BLaER1 (cell line): Measurements from ENCODE around the gene YJEFN3.

Experiments
- H3K27ac ChIP-seq: shearing (Covaris generic); formaldehyde crosslinking; 2 replicates; pipeline ENCODE4 v1.8.1; 2022
- H3K27me3 ChIP-seq: shearing (Covaris generic); formaldehyde crosslinking; 2 replicates; pipeline ENCODE4 v1.8.1; 2022
- H3K36me3 ChIP-seq: shearing (Covaris generic); formaldehyde crosslinking; 2 replicates; pipeline ENCODE4 v1.8.1; 2022
- H3K4me1 ChIP-seq: shearing (Covaris generic); formaldehyde crosslinking; 2 replicates; pipeline ENCODE4 v1.8.1; 2022
- H3K4me2 ChIP-seq: shearing (Covaris generic); formaldehyde crosslinking; 2 replicates; pipeline ENCODE4 v1.8.1; 2022
- H3K4me3 ChIP-seq: shearing (Covaris generic); formaldehyde crosslinking; 2 replicates; pipeline ENCODE4 v1.8.1; 2022
- H3K9ac ChIP-seq: shearing (Covaris generic); formaldehyde crosslinking; 2 replicates; pipeline ENCODE4 v1.8.1; 2022
- H3K9me3 ChIP-seq: shearing (Covaris generic); formaldehyde crosslinking; 2 replicates; pipeline ENCODE4 v1.8.1; 2022
- H4K20me1 ChIP-seq: shearing (Covaris generic); formaldehyde crosslinking; 2 replicates; pipeline ENCODE4 v1.8.1; 2022
- Cebpa-rat ChIP-seq: shearing (Covaris generic); IDR thresholded peaks from 2 replicates; pipeline ENCODE4 v1.8.1; 2022

The YJEFN3 gene

GRCh38 chr19:19538061-19538784 lies 9.5 kb downstream of the YJEFN3 start, which contains the start of gene CILP2:
TSS of gene CILP2 (plus strand) at chr19:19538265. CDS start at chr19:19538350, 85 bp downstream.
- peaks cover 32% of the 10 kb centered on the region for H3K4me1 ChIP-seq
- H4K20me1 ChIP-seq, result no peaks in the 10 kb centered on the region
- H3K9me3 ChIP-seq, result no peaks in the 10 kb centered on the region
- peak within 1 kb of the TSS; percentile 56 for H3K4me3 ChIP-seq
- peaks cover 14% of the 10 kb centered on the region; the same call in 1 of the 2 replicates for H3K36me3 ChIP-seq
- peaks cover 35% of the 10 kb centered on the region for H3K27me3 ChIP-seq
- no peak within 1 kb of the TSS for H3K27ac ChIP-seq
- no peak for TF ChIP-seq Cebpa-rat
- peak within 1 kb of the TSS; percentile 54 for H3K4me2 ChIP-seq
- H3K9ac ChIP-seq, result no peak within 1 kb of the TSS

GRCh38 chr19:19538785-19539166 lies 10.1 kb downstream of the YJEFN3 start:
- Histone ChIP-seq H3K4me2 (peak overlapping the region; percentile 54), H3K9ac (no peak overlapping the region)

GRCh38 chr19:19539698-19540063 lies 11.0 kb downstream of the YJEFN3 start:
- Histone ChIP-seq H3K4me2 (no peak overlapping the region), H3K9ac (no peak overlapping the region), H3K36me3 (peaks cover 14% of the 10 kb centered on the region; the same call in 1 of the 2 replicates), H3K27ac (no peak overlapping the region), H3K4me1 (peaks cover 21% of the 10 kb centered on the region), H3K9me3 (no peaks in the 10 kb centered on the region), H3K27me3 (peaks cover 35% of the 10 kb centered on the region), H3K4me3 (no peak overlapping the region), H4K20me1 (no peaks in the 10 kb centered on the region)
- TF ChIP-seq Cebpa-rat, result no peak

More at GRCh38 chr19:19538785-19539166, 10.1 kb downstream of the YJEFN3 start:
- Histone ChIP-seq H4K20me1 (no peaks in the 10 kb centered on the region), H3K36me3 (peaks cover 14% of the 10 kb centered on the region; the same call in 1 of the 2 replicates), H3K4me3 (no peak overlapping the region), H3K4me1 (peaks cover 26% of the 10 kb centered on the region), H3K9me3 (no peaks in the 10 kb centered on the region), H3K27ac (no peak overlapping the region), H3K27me3 (peaks cover 35% of the 10 kb centered on the region)
- TF ChIP-seq Cebpa-rat, result no peak

- H3K27me3 ChIP-seq, result peaks cover 35% of the 10 kb centered on the region
- no peak overlapping the region for H3K4me3 ChIP-seq
These were observed 11.5 kb downstream of the YJEFN3 start for GRCh38 chr19:19540064-19540714.

GRCh38 chr19:19540715-19541515 lies 12.2 kb downstream of the YJEFN3 start:
- TF ChIP-seq Cebpa-rat, result no peak
- H4K20me1 ChIP-seq, result no peaks in the 10 kb centered on the region
- H3K36me3 ChIP-seq, result peaks cover 3% of the 10 kb centered on the region; the same call in 1 of the 2 replicates
- peaks cover 21% of the 10 kb centered on the region for H3K4me1 ChIP-seq
- H3K27me3 ChIP-seq, result peaks cover 35% of the 10 kb centered on the region
- no peak overlapping the region for H3K4me3 ChIP-seq
- no peak overlapping the region for H3K4me2 ChIP-seq
- no peak overlapping the region for H3K27ac ChIP-seq
- no peaks in the 10 kb centered on the region for H3K9me3 ChIP-seq
- H3K9ac ChIP-seq, result no peak overlapping the region

More at GRCh38 chr19:19540064-19540714, 11.5 kb downstream of the YJEFN3 start:
- no peaks in the 10 kb centered on the region for H3K9me3 ChIP-seq
- no peak overlapping the region for H3K9ac ChIP-seq
- H3K4me2 ChIP-seq, result no peak overlapping the region
- peaks cover 21% of the 10 kb centered on the region for H3K4me1 ChIP-seq
- H3K36me3 ChIP-seq, result peaks cover 10% of the 10 kb centered on the region; the same call in 1 of the 2 replicates
- H4K20me1 ChIP-seq, result no peaks in the 10 kb centered on the region
- no peak overlapping the region for H3K27ac ChIP-seq
- TF ChIP-seq Cebpa-rat, result no peak

GRCh38 chr19:19541616-19542015 lies 12.9 kb downstream of the YJEFN3 start:
- TF ChIP-seq Cebpa-rat, result no peak
- Histone ChIP-seq H3K4me3 (no peak overlapping the region), H3K4me2 (no peak overlapping the region), H3K9ac (no peak overlapping the region), H3K4me1 (peaks cover 27% of the 10 kb centered on the region), H3K27ac (no peak overlapping the region), H3K36me3 (no peaks in the 10 kb centered on the region), H3K9me3 (no peaks in the 10 kb centered on the region), H3K27me3 (peaks cover 35% of the 10 kb centered on the region), H4K20me1 (no peaks in the 10 kb centered on the region)

GRCh38 chr19:19542507-19542906 lies 13.8 kb downstream of the YJEFN3 start:
- H3K27me3 ChIP-seq, result peaks cover 27% of the 10 kb centered on the region
- H3K4me3 ChIP-seq, result no peak overlapping the region
- peaks cover 27% of the 10 kb centered on the region for H3K4me1 ChIP-seq
- H3K27ac ChIP-seq, result no peak overlapping the region
- no peak overlapping the region for H3K4me2 ChIP-seq
- H3K36me3 ChIP-seq, result no peaks in the 10 kb centered on the region
- no peak for TF ChIP-seq Cebpa-rat
- H3K9ac ChIP-seq, result no peak overlapping the region
- no peaks in the 10 kb centered on the region for H3K9me3 ChIP-seq
- no peaks in the 10 kb centered on the region for H4K20me1 ChIP-seq

GRCh38 chr19:19543101-19543500 lies 14.4 kb downstream of the YJEFN3 start:
- no peaks in the 10 kb centered on the region for H3K9me3 ChIP-seq
- no peak overlapping the region for H3K27ac ChIP-seq
- no peaks in the 10 kb centered on the region for H4K20me1 ChIP-seq
- no peak overlapping the region for H3K4me2 ChIP-seq
- no peaks in the 10 kb centered on the region for H3K36me3 ChIP-seq
- no peak for TF ChIP-seq Cebpa-rat
- H3K27me3 ChIP-seq, result peaks cover 21% of the 10 kb centered on the region
- H3K4me1 ChIP-seq, result peaks cover 23% of the 10 kb centered on the region
- no peak overlapping the region for H3K9ac ChIP-seq
- no peak overlapping the region for H3K4me3 ChIP-seq

- H3K9ac ChIP-seq, result no peak overlapping the region
- H3K4me1 ChIP-seq, result peaks cover 18% of the 10 kb centered on the region
- H3K27ac ChIP-seq, result no peak overlapping the region
- H3K27me3 ChIP-seq, result peaks cover 15% of the 10 kb centered on the region
- no peak overlapping the region for H3K4me3 ChIP-seq
- H3K36me3 ChIP-seq, result no peaks in the 10 kb centered on the region
- H4K20me1 ChIP-seq, result no peaks in the 10 kb centered on the region
- TF ChIP-seq Cebpa-rat, result no peak
- H3K4me2 ChIP-seq, result no peak overlapping the region
- H3K9me3 ChIP-seq, result no peaks in the 10 kb centered on the region
These were observed 14.9 kb downstream of the YJEFN3 start for GRCh38 chr19:19543640-19544039.
